HCT116 (cell line): ENCODE results near the gene FRY. TPM values are rescaled to one million over a fixed set of nuclear protein-coding genes. Genes with fewer than 3 reads are reported as not detected.

Source experiments
- ATAC-seq: fragments of 200-7000 bp; cut with Tn5 transposase; 2 replicates; pipeline ENCODE4 v1.9.1; 2020; ENCODE audit warnings: mild to moderate bottlenecking, moderate library complexity
- BruUV-seq: library from RNA; stranded (reverse); fragments of 400-500 nt; replicated peaks from 2 replicates; lab custom pipeline; 2021; lab: Mats Ljungman, UMichigan
- CTCF ChIA-PET: fragments of 300-600 bp; sonication (Branson Sonifier 250); formaldehyde crosslinking; loops from one replicate; lab custom pipeline; 2021; ENCODE audit warnings: antibody characterized with exemption; lab: Charles Lee
- POLR2A ChIA-PET: fragments of 300-600, 350-600 bp; sonication (Branson Sonifier 250); formaldehyde crosslinking; loops from one replicate; lab custom pipeline; 2021; ENCODE audit warnings: antibody characterized with exemption; lab: Charles Lee
- RAD21 ChIA-PET, 2 experiments: fragments of 300-600 bp; sonication (Branson Sonifier 250); formaldehyde crosslinking; loops; one replicate each; lab custom pipeline; 2023; ENCODE audit warnings: low total read pairs in 2 of 2; ENCODE audit not compliant: uncharacterized antibody in 2 of 2, unreplicated experiment in 2 of 2, low non-redundant PET in 1 of 2; lab: Charles Lee
- DNase-seq: peaks from one replicate; pipeline ENCODE4 v3.0.0-alpha.2; 2010; ENCODE audit warnings: low read depth, low spot score
- H2AFZ ChIP-seq: fragments of 200-600 bp; shearing (Covaris generic), sonication (generic); 2 replicates; pipeline ENCODE4 v1.6.1; 2017; ENCODE audit warnings: low read depth, mixed run types, mixed read lengths, antibody characterized with exemption, low read length; ENCODE audit not compliant: poor library complexity, severe bottlenecking
- H3K27ac ChIP-seq: 2 replicates; pipeline ENCODE4 v1.5.1; 2012; ENCODE audit warnings: low read depth, low read length
- H3K27me3 ChIP-seq: fragments of 200-600 bp; sonication (generic); 2 replicates; pipeline ENCODE4 v1.6.1; 2016; ENCODE audit warnings: mixed run types, low read length, mixed read lengths; ENCODE audit not compliant: insufficient read depth
- H3K36me3 ChIP-seq, 2 experiments: fragments of 200-500 bp in 1 of 2; fragments of 200-600 bp in 1 of 2; sonication (Bioruptor generic) in 1 of 2; sonication (generic) in 1 of 2; 2 replicates each; pipeline versions ENCODE4 v1.5.1 to v1.6.1; 2014 to 2016; ENCODE audit warnings: low read length in 2 of 2, inconsistent platforms in 1 of 2, mixed read lengths in 1 of 2, mixed run types in 1 of 2; ENCODE audit not compliant: insufficient read depth in 2 of 2, control insufficient read depth in 1 of 2
- H3K4me1 ChIP-seq, 2 experiments: fragments of 200-600 bp in 1 of 2; sonication (generic) in 1 of 2; 2 replicates each; pipeline versions ENCODE4 v1.5.1 to v1.6.1; 2012 to 2017; ENCODE audit warnings: low read length in 2 of 2, inconsistent platforms in 1 of 2, mild to moderate bottlenecking in 1 of 2, mixed read lengths in 1 of 2, mixed run types in 1 of 2, moderate library complexity in 1 of 2; ENCODE audit not compliant: insufficient read depth in 2 of 2, control insufficient read depth in 1 of 2
- H3K4me2 ChIP-seq: fragments of 200-600 bp; sonication (generic); 2 replicates; pipeline ENCODE4 v1.6.1; 2017; ENCODE audit warnings: mixed run types, low read length, mixed read lengths
- H3K4me3 ChIP-seq, 2 experiments: fragments of 200-600 bp in 1 of 2; sonication (generic) in 1 of 2; replicated peaks in 1 of 2; 2 replicates each; pipeline ENCODE4 v1.5.1; 2011 to 2016; ENCODE audit warnings: low read length in 2 of 2, control low read depth in 1 of 2, low read depth in 1 of 2, mild to moderate bottlenecking in 1 of 2, mixed read lengths in 1 of 2, mixed run types in 1 of 2
- H3K79me2 ChIP-seq: fragments of 200-600 bp; sonication (generic); 2 replicates; pipeline ENCODE4 v1.6.1; 2017; ENCODE audit warnings: mild to moderate bottlenecking, mixed run types, low read length, moderate library complexity, mixed read lengths; ENCODE audit not compliant: insufficient read depth
- H3K9ac ChIP-seq: fragments of 200-600 bp; sonication (generic); 2 replicates; pipeline ENCODE4 v1.6.1; 2016; ENCODE audit warnings: low read length, mixed read lengths
- H3K9me2 ChIP-seq: fragments of 200-600 bp; sonication (generic), shearing (Covaris generic); 2 replicates; pipeline ENCODE4 v1.6.1; 2017; ENCODE audit warnings: mixed run types, mild to moderate bottlenecking, moderate library complexity; ENCODE audit not compliant: insufficient read depth
- H3K9me3 ChIP-seq, 2 experiments: fragments of 200-500 bp in 1 of 2; fragments of 200-600 bp in 1 of 2; sonication (Bioruptor generic) in 1 of 2; sonication (generic) in 1 of 2; 2 replicates each; pipeline ENCODE4 v1.6.1; 2014 to 2017; ENCODE audit warnings: low read length in 2 of 2, mixed read lengths in 2 of 2, inconsistent platforms in 1 of 2, low read depth in 1 of 2, mild to moderate bottlenecking in 1 of 2, mixed run types in 1 of 2, moderate library complexity in 1 of 2; ENCODE audit not compliant: control insufficient read depth in 1 of 2, insufficient read depth in 1 of 2
- H4K20me1 ChIP-seq: fragments of 200-600 bp; sonication (generic), shearing (Covaris generic); 2 replicates; pipeline ENCODE4 v1.6.1; 2017; ENCODE audit warnings: mixed run types, mild to moderate bottlenecking, moderate library complexity; ENCODE audit not compliant: insufficient read depth
- ATF3 ChIP-seq: IDR thresholded peaks from 2 replicates; pipeline ENCODE4 v1.6.1; 2012
- CBX3 ChIP-seq: IDR thresholded peaks from 2 replicates; pipeline ENCODE4 v1.6.1; 2012; ENCODE audit warnings: low read depth
- CEBPB ChIP-seq: IDR thresholded peaks from 2 replicates; pipeline ENCODE4 v1.6.1; 2012; ENCODE audit warnings: low read depth
- CTCF ChIP-seq, 3 experiments: fragments of 200-600 bp in 1 of 3; sonication (generic) in 1 of 3; IDR thresholded peaks in 2 of 3; conservative IDR thresholded peaks in 1 of 3; 2 replicates each; pipeline ENCODE4 v1.5.1; 2012 to 2017; ENCODE audit warnings: low read depth in 2 of 3, low read length in 2 of 3, antibody characterized with exemption in 1 of 3, borderline replicate concordance in 1 of 3, control low read depth in 1 of 3, mild to moderate bottlenecking in 1 of 3, mixed read lengths in 1 of 3, mixed run types in 1 of 3, moderate library complexity in 1 of 3; ENCODE audit not compliant: insufficient read depth in 1 of 3
- EGR1 ChIP-seq: IDR thresholded peaks from 2 replicates; pipeline ENCODE4 v1.6.1; 2012; ENCODE audit warnings: low read depth
- ELF1 ChIP-seq: IDR thresholded peaks from 2 replicates; pipeline ENCODE4 v1.6.1; 2012; ENCODE audit warnings: low read depth, borderline replicate concordance
- EZH2 ChIP-seq: fragments of 200-600 bp; sonication (generic); IDR thresholded peaks from 2 replicates; pipeline ENCODE4 v1.6.1; 2017; ENCODE audit warnings: antibody characterized with exemption, mixed run types
- FOSL1 ChIP-seq: IDR thresholded peaks from 2 replicates; pipeline ENCODE4 v1.6.1; 2012; ENCODE audit warnings: low read depth
- JUND ChIP-seq: IDR thresholded peaks from 2 replicates; pipeline ENCODE4 v1.6.1; 2012
- MAX ChIP-seq: IDR thresholded peaks from 2 replicates; pipeline ENCODE4 v1.6.1; 2012
- POLR2A ChIP-seq: IDR thresholded peaks from 2 replicates; pipeline ENCODE4 v1.7.0; 2011; ENCODE audit warnings: borderline replicate concordance; ENCODE audit not compliant: insufficient read depth, insufficient read length; ENCODE audit errors: extremely low read depth
- RAD21 ChIP-seq: IDR thresholded peaks from 2 replicates; pipeline ENCODE4 v1.6.1; 2012; ENCODE audit warnings: low read depth, mild to moderate bottlenecking
- SIN3A ChIP-seq: IDR thresholded peaks from 2 replicates; pipeline ENCODE4 v1.6.1; 2012; ENCODE audit warnings: low read depth
- SP1 ChIP-seq: IDR thresholded peaks from 2 replicates; pipeline ENCODE4 v1.6.1; 2012; ENCODE audit warnings: low read depth
- SRF ChIP-seq: IDR thresholded peaks from 2 replicates; pipeline ENCODE4 v1.6.1; 2012; ENCODE audit warnings: low read depth
- TCF7L2 ChIP-seq: IDR thresholded peaks from 2 replicates; pipeline ENCODE4 v1.7.0; 2011; ENCODE audit warnings: borderline replicate concordance, inconsistent platforms; ENCODE audit not compliant: insufficient read depth, insufficient read length; ENCODE audit errors: extremely low read depth
- YY1 ChIP-seq: IDR thresholded peaks from 2 replicates; pipeline ENCODE4 v1.6.1; 2011; ENCODE audit warnings: low read length, low read depth, moderate library complexity, mild to moderate bottlenecking; ENCODE audit not compliant: insufficient replicate concordance; ENCODE audit errors: extremely low read depth
- ZFX ChIP-seq: fragments of 450-650 bp; IDR thresholded peaks from 2 replicates; pipeline ENCODE4 v1.6.1; 2017
- ZNF274 ChIP-seq: fragments of 200-500 bp; sonication (Bioruptor generic); IDR thresholded peaks from 2 replicates; pipeline ENCODE4 v1.6.1; 2014; ENCODE audit warnings: mild to moderate bottlenecking, low read depth, low read length, inconsistent platforms
- intact Hi-C: fragments of 100-400 bp; cut with micrococcal nuclease; formaldehyde crosslinking; loops from 2 replicates; pipeline ENCODE4 v1.10.0; 2022
- total RNA-seq: library from RNA; stranded (reverse); gene quantifications from one replicate; pipeline ENCODE4 v1.2.1, GENCODE V29; 2021; ENCODE audit not compliant: unreplicated experiment

Gene FRY
- total RNA-seq, 1 experiment from 2014 or later = 1.4 TPM

- DNase-seq (no peak), ATAC-seq (no peak)
- ChIA-PET RAD21 (no interaction called here), POLR2A (no interaction called here), CTCF (no interaction called here)
- Histone ChIP-seq H3K9ac (no peak overlapping the region), H3K79me2 (no peaks in the 10 kb centered on the region), H3K36me3 (no peaks in the 10 kb centered on the region), H3K4me2 (no peak overlapping the region), H3K27me3 (no peaks in the 10 kb centered on the region), H3K4me3 (no peak overlapping the region), H3K9me3 (no peaks in the 10 kb centered on the region), H3K4me1 (no peaks in the 10 kb centered on the region), H4K20me1 (no peaks in the 10 kb centered on the region), H3K27ac (no peak overlapping the region), H2AFZ (no peak overlapping the region), H3K9me2 (no peaks in the 10 kb centered on the region)
- intact Hi-C loops = no loop called here
- no TSS peak for BruUV-seq
- TF ChIP-seq JUND (no peak), YY1 (no peak), RAD21 (no peak), EZH2 (no peak), SRF (no peak), POLR2A (no peak), MAX (no peak), CEBPB (no peak), SIN3A (no peak), ZFX (no peak)
Measured at GRCh38 chr13:32191452-32191998, 160.0 kb downstream of the FRY start.

GRCh38 chr13:32195713-32196112, 164.1 kb downstream of the FRY start:
- no peaks in the 10 kb centered on the region for H3K9me2 ChIP-seq
- H3K27ac ChIP-seq = no peak overlapping the region
- DNase-seq (no peak), ATAC-seq (no peak)
- CTCF ChIA-PET = no interaction called here
- H4K20me1 ChIP-seq = no peaks in the 10 kb centered on the region
- no peaks in the 10 kb centered on the region for H3K79me2 ChIP-seq
- no peak for TF ChIP-seq EGR1
- no peak for TF ChIP-seq CBX3
- no peak for TF ChIP-seq ATF3
- TF ChIP-seq SP1 = no peak
- no peak for TF ChIP-seq YY1
- no peak for TF ChIP-seq ELF1
- no peak for TF ChIP-seq FOSL1
- TF ChIP-seq ZNF274 = no peak
- TF ChIP-seq SIN3A = no peak
- no peak for TF ChIP-seq MAX
- TF ChIP-seq RAD21 = no peak
- no peak for TF ChIP-seq EZH2
- no peak for TF ChIP-seq TCF7L2
- TF ChIP-seq CTCF (IDR thresholded peaks at IDR 0.05 in 2 of 3, conservative IDR thresholded peaks at IDR 0.05 in 1 of 3; ENCODE audit: borderline replicate concordance in 1 of 3, insufficient read depth in 1 of 3, low read depth in 2 of 3, low read length in 2 of 3) = no peak
- no peak overlapping the region for H3K9ac ChIP-seq
- intact Hi-C loops = no loop called here
- POLR2A ChIA-PET = no interaction called here
- H3K4me1 ChIP-seq = no peaks in the 10 kb centered on the region
- no peaks in the 10 kb centered on the region for H3K9me3 ChIP-seq
- BruUV-seq = no TSS peak
- no peak overlapping the region for H3K4me3 ChIP-seq
- RAD21 ChIA-PET = no interaction called here
- H3K27me3 ChIP-seq = no peaks in the 10 kb centered on the region
- H2AFZ ChIP-seq = no peak overlapping the region
- H3K4me2 ChIP-seq = no peak overlapping the region
- H3K36me3 ChIP-seq = no peaks in the 10 kb centered on the region
